ENCODE results near the gene MAEA.

DNA sequence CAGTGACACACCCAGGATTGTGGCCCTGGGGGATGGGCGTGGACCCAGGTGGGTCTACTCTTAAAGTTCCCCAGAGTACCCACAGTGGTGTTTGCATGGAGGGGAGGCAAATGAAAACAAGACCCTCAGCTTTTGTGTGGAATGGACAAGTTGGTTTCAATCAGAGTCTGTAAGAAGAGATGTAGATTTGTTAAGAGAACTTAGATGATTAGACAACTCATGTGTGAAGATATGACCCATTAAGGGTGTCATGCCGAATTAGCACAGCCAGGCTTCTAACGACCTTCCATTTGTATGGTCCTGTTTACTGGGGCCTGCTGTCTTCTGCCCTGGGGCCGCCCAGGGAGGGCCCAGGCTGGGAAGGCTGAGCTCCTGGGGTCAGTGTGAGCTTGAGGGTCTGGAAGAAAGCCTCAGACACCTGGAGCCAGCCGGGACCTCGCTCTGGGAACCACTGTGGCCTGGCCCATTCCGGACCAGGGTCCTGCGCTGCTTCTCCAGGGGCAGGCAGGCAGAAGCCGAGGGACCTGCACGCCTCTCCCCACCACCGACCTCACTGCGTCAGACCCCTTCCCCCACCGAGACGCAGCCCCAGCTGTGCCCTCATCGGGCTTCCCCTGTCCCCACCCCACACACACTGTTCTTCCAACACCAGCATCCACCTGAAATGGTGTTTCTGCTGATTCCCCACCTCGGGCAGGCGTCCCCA, 77.7 kb downstream of the MAEA start:
- TF ChIP-seq GATA2 (IDR thresholded peaks at IDR 0.05; ENCODE audit: low read depth, low read length) (no peak), GATA3 (IDR thresholded peaks at IDR 0.05; ENCODE audit: low read depth, low read length) (no peak)
